Osteoblast (primary cell): ENCODE results near the gene MAMDC4. TPM values are rescaled to one million over a fixed set of nuclear protein-coding genes. Genes with fewer than 3 reads are reported as not detected.
A peak's percentile ranks its signal among the peaks of the same experiment; 100 is the strongest.
"Not testable (repeated sequence)": the region's sequence is repeated elsewhere in the genome, so short reads cannot be mapped to it uniquely, and the experiment has no call there.

ENCODE experiments used
- DNase-seq: peaks from one replicate; pipeline ENCODE4 v3.0.0; 2011; ENCODE audit warnings: low spot score, mixed read lengths; ENCODE audit not compliant: insufficient read length; ENCODE audit errors: missing footprints
- H2AFZ ChIP-seq: 2 replicates; pipeline ENCODE4 v1.6.0; 2011; ENCODE audit warnings: mild to moderate bottlenecking, low read length
- H3K27ac ChIP-seq: 2 replicates; pipeline ENCODE4 v1.5.1; 2011; ENCODE audit warnings: mild to moderate bottlenecking, low read depth, low read length, moderate library complexity
- H3K27me3 ChIP-seq: 2 replicates; pipeline ENCODE4 v1.6.0; 2012; ENCODE audit warnings: mild to moderate bottlenecking, control low read depth, inconsistent platforms, low read length, moderate library complexity; ENCODE audit not compliant: insufficient read depth
- H3K36me3 ChIP-seq: 2 replicates; pipeline ENCODE4 v1.5.1; 2011; ENCODE audit warnings: mild to moderate bottlenecking, low read length, control low read depth, moderate library complexity; ENCODE audit not compliant: insufficient read depth
- H3K4me1 ChIP-seq: 2 replicates; pipeline ENCODE4 v1.5.1; 2011; ENCODE audit warnings: mild to moderate bottlenecking, low read length, control low read depth, moderate library complexity; ENCODE audit not compliant: insufficient read depth
- H3K4me2 ChIP-seq: 2 replicates; pipeline ENCODE4 v1.6.0; 2011; ENCODE audit warnings: mild to moderate bottlenecking, low read length; ENCODE audit not compliant: insufficient read depth
- H3K4me3 ChIP-seq: fragments of 200-600 bp; sonication (generic); 3 replicates; pipeline ENCODE4 v1.5.1; 2012; ENCODE audit warnings: mild to moderate bottlenecking, low read length, inconsistent platforms; ENCODE audit not compliant: insufficient read depth
- H3K79me2 ChIP-seq: 2 replicates; pipeline ENCODE4 v1.6.0; 2012; ENCODE audit warnings: mild to moderate bottlenecking, low read length, control low read depth, inconsistent platforms; ENCODE audit not compliant: insufficient read depth
- H3K9me3 ChIP-seq: 2 replicates; pipeline ENCODE4 v1.5.1; 2011; ENCODE audit warnings: low read depth, low read length, control low read depth
- H4K20me1 ChIP-seq: 2 replicates; pipeline ENCODE4 v1.6.0; 2012; ENCODE audit warnings: mild to moderate bottlenecking, low read length, control low read depth; ENCODE audit not compliant: insufficient read depth
- CTCF ChIP-seq: IDR thresholded peaks from 2 replicates; pipeline ENCODE4 v1.5.1; 2011; ENCODE audit warnings: mild to moderate bottlenecking, low read depth, low read length, moderate library complexity; ENCODE audit errors: extremely low read depth
- total RNA-seq: library from RNA; depleted of rRNA; stranded (reverse); fragments of >200 nt; gene quantifications from 2 replicates; pipeline ENCODE4 v1.2.3, GENCODE V29; 2012

The MAMDC4 gene
- total RNA-seq: 0.88 and 1.4 TPM in 2 replicates

GRCh38 chr9:136851941-136852663 is at the start of gene MAMDC4:
MAMDC4 (plus strand) TSS chr9:136852346; CDS start chr9:136852417, 71 bp downstream.
- Histone ChIP-seq H4K20me1 (peaks cover 8% of the 10 kb centered on the region), H3K9me3 (no peaks in the 10 kb centered on the region), H2AFZ (no peak within 1 kb of the TSS), H3K4me3 (no peak within 1 kb of the TSS), H3K27me3 (no peaks in the 10 kb centered on the region), H3K4me1 (peaks cover 13% of the 10 kb centered on the region), H3K4me2 (no peak within 1 kb of the TSS), H3K36me3 (peaks cover 15% of the 10 kb centered on the region), H3K27ac (no peak within 1 kb of the TSS), H3K79me2 (peaks cover 7% of the 10 kb centered on the region)
- no peak for DNase-seq
- TF ChIP-seq CTCF: no peak

GRCh38 chr9:136803009-136803550 is 49.1 kb upstream of the MAMDC4 start:
- not testable (repeated sequence) for H3K9me3 ChIP-seq, H4K20me1 ChIP-seq, H3K27ac ChIP-seq, H3K79me2 ChIP-seq, H3K4me3 ChIP-seq, DNase-seq, H3K4me2 ChIP-seq, H3K4me1 ChIP-seq, H3K36me3 ChIP-seq, H2AFZ ChIP-seq
- H3K27me3 ChIP-seq: peaks cover 40% of the 10 kb centered on the region

GRCh38 chr9:136803551-136804508 is 48.3 kb upstream of the MAMDC4 start:
- H3K4me3 ChIP-seq: no peak overlapping the region
- H3K27me3 ChIP-seq: peaks cover 34% of the 10 kb centered on the region
- no peak overlapping the region for H2AFZ ChIP-seq
- peaks cover 2% of the 10 kb centered on the region for H4K20me1 ChIP-seq
- H3K4me1 ChIP-seq: peaks cover 10% of the 10 kb centered on the region
- no peak for TF ChIP-seq CTCF
- peaks cover 9% of the 10 kb centered on the region for H3K79me2 ChIP-seq
- H3K27ac ChIP-seq: no peak overlapping the region
- DNase-seq: peak; percentile 86
- no peaks in the 10 kb centered on the region for H3K9me3 ChIP-seq
- H3K4me2 ChIP-seq: no peak overlapping the region
- no peaks in the 10 kb centered on the region for H3K36me3 ChIP-seq

- Histone ChIP-seq H3K9me3 (no peaks in the 10 kb centered on the region), H3K27me3 (peaks cover 26% of the 10 kb centered on the region), H2AFZ (no peak overlapping the region), H3K4me3 (no peak overlapping the region), H3K4me2 (no peak overlapping the region), H4K20me1 (peaks cover 7% of the 10 kb centered on the region), H3K36me3 (peaks cover 2% of the 10 kb centered on the region), H3K27ac (no peak overlapping the region), H3K4me1 (peaks cover 15% of the 10 kb centered on the region), H3K79me2 (peaks cover 17% of the 10 kb centered on the region)
- no peak for TF ChIP-seq CTCF
- peak; percentile 65 for DNase-seq
These were observed 47.5 kb upstream of the MAMDC4 start for GRCh38 chr9:136804509-136805206.
